ENCODE data around the gene DAGLA. TPM values are rescaled to one million over a fixed set of nuclear protein-coding genes. Genes with fewer than 3 reads are reported as not detected.

DAGLA gene
- total and polyA plus RNA-seq, 10 donors = 0.27 to 5.0 (median 3.3) TPM

- H3K27ac ChIP-seq = no peak overlapping the region
- no peaks in the 10 kb centered on the region for H3K9me3 ChIP-seq
- TF ChIP-seq POLR2A (IDR thresholded peaks at IDR 0.05) = no peak
- no peak for TF ChIP-seq CTCF (IDR thresholded peaks at IDR 0.05 in 8 of 11, conservative IDR thresholded peaks at IDR 0.05 in 3 of 11)
- TF ChIP-seq POLR2AphosphoS5 (IDR thresholded peaks at IDR 0.05) = no peak
- H3K4me1 ChIP-seq = peaks cover 8 to 26% (median 16%) of the 10 kb centered on the region in 6 donors
- H3K36me3 ChIP-seq = peaks cover 0 to 12% (median 1%) of the 10 kb centered on the region in 6 donors
- no peak for DNase-seq
- intact Hi-C loops (cut with DNase I; ENCODE audit: low total_unique reads) = no loop called here
- H3K27me3 ChIP-seq (replicated peaks in 1 of 7) = peaks cover 0 to 18% (median 0%) of the 10 kb centered on the region in 7 donors
- H3K4me3 ChIP-seq = no peak overlapping the region
- 89 to 93% (median 92%) methylated on average over 13 to 24 of the region's 24 CpGs for whole genome bisulfite sequencing, 5 donors
Observed at GRCh38 chr11:61778920-61779650, 98.9 kb downstream of the DAGLA start.

- Histone ChIP-seq H3K4me1 (peaks cover 8 to 26% (median 16%) of the 10 kb centered on the region in 6 donors), H3K4me3 (no peak overlapping the region), H3K9me3 (no peaks in the 10 kb centered on the region), H3K36me3 (peaks cover 0 to 20% (median 9%) of the 10 kb centered on the region in 6 donors), H3K27me3 (replicated peaks in 1 of 7) (peaks cover 0 to 18% (median 0%) of the 10 kb centered on the region in 7 donors), H3K27ac (no peak overlapping the region)
- no peak for DNase-seq
- intact Hi-C loops (cut with DNase I; ENCODE audit: low total_unique reads) = no loop called here
- TF ChIP-seq CTCF (IDR thresholded peaks at IDR 0.05 in 8 of 11, conservative IDR thresholded peaks at IDR 0.05 in 3 of 11) = no peak
- WGBS, 5 donors = 83 to 89% (median 87%) methylated on average over 10 to 14 of the region's 14 CpGs
Observed at GRCh38 chr11:61779666-61780525, 99.7 kb downstream of the DAGLA start.

GRCh38 chr11:61780581-61781162 is 100.5 kb downstream of the DAGLA start:
- 71 to 85% (median 77%) methylated on average over 9 of the region's 9 CpGs for WGBS, 5 donors
- DNase-seq = peak; percentile 64
- Histone ChIP-seq H3K36me3 (peaks cover 0 to 28% (median 16%) of the 10 kb centered on the region in 6 donors), H3K4me3 (no peak overlapping the region), H3K9me3 (no peaks in the 10 kb centered on the region), H3K4me1 (peaks cover 8 to 26% (median 16%) of the 10 kb centered on the region in 6 donors), H3K27ac (no peak overlapping the region), H3K27me3 (replicated peaks in 1 of 7) (peaks cover 0 to 18% (median 0%) of the 10 kb centered on the region in 7 donors)
- intact Hi-C loops (cut with DNase I; ENCODE audit: low total_unique reads) = no loop called here
- TF ChIP-seq POLR2AphosphoS5 (IDR thresholded peaks at IDR 0.05) = no peak
- TF ChIP-seq CTCF (IDR thresholded peaks at IDR 0.05 in 8 of 11, conservative IDR thresholded peaks at IDR 0.05 in 3 of 11) = no peak
- no peak for TF ChIP-seq POLR2A (IDR thresholded peaks at IDR 0.05)
